K562 (cell line): ENCODE results near the gene SLC33A1. TPM values are rescaled to one million over a fixed set of nuclear protein-coding genes. Genes with fewer than 3 reads are reported as not detected.
A peak's percentile ranks its signal among the peaks of the same experiment; 100 is the strongest.
"Not testable (repeated sequence)": the region's sequence is repeated elsewhere in the genome, so short reads cannot be mapped to it uniquely, and the experiment has no call there.

Experiments
- ATAC-seq: fragments of 200-7000 bp; cut with Tn5 transposase; 3 replicates; pipeline ENCODE4 v1.9.1; 2020; ENCODE audit warnings: moderate library complexity
- BruUV-seq: library from RNA; stranded (reverse); fragments of 400-500 nt; replicated peaks from 2 replicates; lab custom pipeline; 2021; lab: Mats Ljungman, UMichigan
- CTCF ChIA-PET: fragments of 300-600 bp; formaldehyde crosslinking; extraction: SDS; loops from one replicate; lab custom pipeline; 2021; ENCODE audit warnings: low intra/inter-chr PET ratio; lab: Yijun Ruan, JAX
- POLR2A ChIA-PET: fragments of 300-600, 350-650 bp; sonication (Branson Sonifier 250); formaldehyde crosslinking; extraction: SDS; loops from one replicate; lab custom pipeline; 2021; ENCODE audit warnings: antibody characterized with exemption, inconsistent platforms; lab: Yijun Ruan, JAX
- DNase-seq, 4 experiments: peaks; one replicate each; pipeline versions ENCODE4 v3.0.0 to v3.0.0-alpha.2; 2011 to 2018; ENCODE audit warnings: low spot score in 3 of 4, mixed read lengths in 3 of 4; ENCODE audit errors: extremely low read depth in 1 of 4
- FAIRE-seq: peaks from 2 replicates; lab custom pipeline; 2011; peaks lifted over from hg19 to GRCh38; lab: Jason Lieb, UNC
- H2AFZ ChIP-seq: 2 replicates; pipeline ENCODE4 v1.6.0; 2011; ENCODE audit warnings: low read depth, low read length, control low read depth, inconsistent platforms
- H3K27ac ChIP-seq: fragments of 200-600 bp; 3 replicates; pipeline ENCODE4 v1.8.0; 2011; ENCODE audit warnings: low read depth, mild to moderate bottlenecking, control low read depth, inconsistent platforms, low read length, moderate library complexity, mixed read lengths; ENCODE audit errors: extremely low read depth
- H3K27me3 ChIP-seq, 2 experiments: fragments of 300-600 bp in 1 of 2; 2 replicates in 1 of 2; 3 replicates in 1 of 2; pipeline versions ENCODE4 v1.6.0 to v1.8.0; 2011; ENCODE audit warnings: inconsistent platforms in 2 of 2, low read length in 2 of 2, mild to moderate bottlenecking in 1 of 2, mixed read lengths in 1 of 2, moderate library complexity in 1 of 2; ENCODE audit not compliant: control insufficient read depth in 2 of 2, insufficient read depth in 2 of 2
- H3K36me3 ChIP-seq: fragments of 300-600 bp; 3 replicates; pipeline ENCODE4 v1.8.0; 2011; ENCODE audit warnings: mild to moderate bottlenecking, low read length, inconsistent platforms; ENCODE audit not compliant: control insufficient read depth, insufficient read depth
- H3K4me1 ChIP-seq, 2 experiments: fragments of 200-600 bp in 1 of 2; replicated peaks in 1 of 2; 2 replicates in 1 of 2; 3 replicates in 1 of 2; pipeline versions ENCODE4 v1.5.1 to v1.8.0; 2011; ENCODE audit warnings: inconsistent platforms in 2 of 2, low read length in 2 of 2, mild to moderate bottlenecking in 1 of 2, mixed read lengths in 1 of 2, moderate library complexity in 1 of 2; ENCODE audit not compliant: control insufficient read depth in 2 of 2, insufficient read depth in 2 of 2
- H3K4me2 ChIP-seq: 2 replicates; pipeline ENCODE4 v1.6.1; 2011; ENCODE audit warnings: low read length, control low read depth, inconsistent platforms, mixed read lengths; ENCODE audit not compliant: insufficient read depth
- H3K4me3 ChIP-seq: fragments of 200-600 bp; sonication (generic), shearing (Covaris generic); 2 replicates; pipeline ENCODE4 v1.5.1; 2016; ENCODE audit warnings: control low read depth, inconsistent platforms
- H3K79me2 ChIP-seq: fragments of 200-600 bp; 3 replicates; pipeline ENCODE4 v1.8.0; 2011; ENCODE audit warnings: low read length, inconsistent platforms; ENCODE audit not compliant: control insufficient read depth, insufficient read depth
- H3K9ac ChIP-seq, 2 experiments: 2 replicates each; pipeline versions ENCODE4 v1.6.0 to v1.6.1; 2011; ENCODE audit warnings: low read depth in 2 of 2, low read length in 2 of 2, control low read depth in 1 of 2, inconsistent platforms in 1 of 2, mild to moderate bottlenecking in 1 of 2, mixed read lengths in 1 of 2; ENCODE audit not compliant: insufficient read depth in 1 of 2
- H3K9me1 ChIP-seq: one replicate; pipeline ENCODE4 v1.6.0; 2011; ENCODE audit warnings: inconsistent platforms, mild to moderate bottlenecking, low read length, moderate library complexity; ENCODE audit not compliant: control insufficient read depth, insufficient read depth
- H3K9me3 ChIP-seq: replicated peaks from 2 replicates; pipeline ENCODE4 v1.5.1; 2011; ENCODE audit warnings: low read depth, low read length, inconsistent platforms; ENCODE audit not compliant: control insufficient read depth, insufficient read depth
- H4K20me1 ChIP-seq: replicated peaks from 2 replicates; pipeline ENCODE4 v1.6.1; 2011; ENCODE audit warnings: low read length, inconsistent platforms, mixed read lengths; ENCODE audit not compliant: control insufficient read depth, insufficient read depth
- BHLHE40 ChIP-seq: IDR thresholded peaks from 2 replicates; pipeline ENCODE4 v1.6.1; 2011; ENCODE audit warnings: low read length, improper control_type of control experiment
- CBX3 ChIP-seq, 2 experiments: IDR thresholded peaks; 1 replicate in 1 of 2; 2 replicates in 1 of 2; pipeline ENCODE4 v1.6.1; 2012; ENCODE audit warnings: inconsistent platforms in 2 of 2, low read length in 2 of 2, borderline replicate concordance in 1 of 2, control low read depth in 1 of 2
- CBX5 ChIP-seq: IDR thresholded peaks from 2 replicates; pipeline ENCODE4 v1.6.1; 2014; ENCODE audit warnings: low read depth, borderline replicate concordance
- EP300 ChIP-seq: IDR thresholded peaks from 2 replicates; pipeline ENCODE4 v1.6.1; 2012; ENCODE audit warnings: low read length, improper control_type of control experiment
- ESRRA ChIP-seq: fragments of 450-650 bp; IDR thresholded peaks from 2 replicates; pipeline ENCODE4 v1.6.1; 2014; ENCODE audit warnings: low read depth, mild to moderate bottlenecking, moderate library complexity, borderline replicate concordance
- GATA2 ChIP-seq: sonication (generic); formaldehyde crosslinking; IDR thresholded peaks from 2 replicates; pipeline ENCODE4 v1.4.0; 2020; ENCODE audit warnings: mild to moderate bottlenecking, missing genetic modification reagents
- HES1 ChIP-seq: fragments of 450-650 bp; IDR thresholded peaks from 2 replicates; pipeline ENCODE4 v1.6.1; 2016; ENCODE audit warnings: low read depth, mild to moderate bottlenecking, moderate library complexity
- KLF16 ChIP-seq: IDR thresholded peaks from 2 replicates; pipeline ENCODE4 v1.6.1; 2016; ENCODE audit warnings: antibody characterized with exemption
- MTA2 ChIP-seq: fragments of 450-650 bp; IDR thresholded peaks from 2 replicates; pipeline ENCODE4 v1.6.1; 2016; ENCODE audit warnings: low read depth
- MYC ChIP-seq, 2 experiments: fragments of 250-450 bp in 1 of 2; sonication (Bioruptor Pico) in 1 of 2; IDR thresholded peaks; 2 replicates each; pipeline versions ENCODE4 v1.5.1 to v1.6.1; 2012 to 2021; ENCODE audit warnings: low read depth in 2 of 2, borderline replicate concordance in 1 of 2, improper control_type of control experiment in 1 of 2, low read length in 1 of 2, mild to moderate bottlenecking in 1 of 2, moderate library complexity in 1 of 2
- NFE2 ChIP-seq: IDR thresholded peaks from 2 replicates; pipeline ENCODE4 v1.6.1; 2014; ENCODE audit warnings: antibody characterized with exemption, low read depth
- POLR2AphosphoS5 ChIP-seq: IDR thresholded peaks from 2 replicates; pipeline ENCODE4 v1.6.1; 2011; ENCODE audit warnings: mild to moderate bottlenecking, low read depth, low read length, moderate library complexity; ENCODE audit not compliant: control insufficient read depth, insufficient read depth
- RCOR1 ChIP-seq, 2 experiments: IDR thresholded peaks; 2 replicates each; pipeline ENCODE4 v1.6.1; 2012; ENCODE audit warnings: low read depth in 2 of 2, low read length in 2 of 2, borderline replicate concordance in 1 of 2, improper control_type of control experiment in 1 of 2
- SMARCA5 ChIP-seq: fragments of 450-650 bp; IDR thresholded peaks from 2 replicates; pipeline ENCODE4 v1.6.1; 2016
- SMARCE1 ChIP-seq: fragments of 450-650 bp; IDR thresholded peaks from 2 replicates; pipeline ENCODE4 v1.7.1; 2016; ENCODE audit warnings: mild to moderate bottlenecking
- STAT5A ChIP-seq: IDR thresholded peaks from 2 replicates; pipeline ENCODE4 v1.6.1; 2012; ENCODE audit warnings: low read length, inconsistent platforms, borderline replicate concordance
- TAL1 ChIP-seq: fragments of 450-650 bp; IDR thresholded peaks from 2 replicates; pipeline ENCODE4 v1.6.1; 2016; ENCODE audit warnings: mild to moderate bottlenecking
- YY1 ChIP-seq, 3 experiments: IDR thresholded peaks; 2 replicates each; pipeline ENCODE4 v1.6.1; 2011; ENCODE audit warnings: low read length in 2 of 3, mild to moderate bottlenecking in 2 of 3, moderate library complexity in 2 of 3, borderline replicate concordance in 1 of 3, control low read depth in 1 of 3, low read depth in 1 of 3; ENCODE audit not compliant: insufficient read depth in 3 of 3, insufficient replicate concordance in 2 of 3, control insufficient read depth in 1 of 3, insufficient read length in 1 of 3; ENCODE audit errors: extremely low read depth in 1 of 3
- ZBED1 ChIP-seq: IDR thresholded peaks from 2 replicates; pipeline ENCODE4 v1.6.1; 2014
- ZBTB7A ChIP-seq: IDR thresholded peaks from 2 replicates; pipeline ENCODE4 v1.6.1; 2011; ENCODE audit warnings: low read depth, mild to moderate bottlenecking, low read length, moderate library complexity, borderline replicate concordance; ENCODE audit not compliant: control insufficient read depth
- WGBS: fragments of 100-300 bp; shearing (Covaris generic); methylation state at CpG from one replicate; pipeline ENCODE4 v1.1.6; 2016; ENCODE audit warnings: low coverage, mixed read lengths; ENCODE audit not compliant: insufficient coverage; ENCODE audit errors: missing lambda C conversion rate; 5-methylcytosine and 5-hydroxymethylcytosine counted together
- in situ Hi-C: fragments of 300-500 bp; cut with MboI; formaldehyde crosslinking; loops from 4 replicates; pipeline ENCODE4 v1.15.0; 2018; ENCODE audit warnings: inconsistent platforms, mixed read lengths
- intact Hi-C: fragments of 100-400 bp; cut with micrococcal nuclease; formaldehyde crosslinking; loops from 2 replicates; pipeline ENCODE4 v1.14.2; 2022
- polyA plus RNA-seq, 8 experiments: library from polyadenylated mRNA; depleted of rRNA in 4 of 8; stranded (reverse) in 5 of 8; unstranded in 3 of 8; fragments of >200 nt; fragmentation: Nextera tagmentation in 2 of 8; fragmentation: Illumina TruSeq in 1 of 8; extraction: Ambion mirVana in 2 of 8; extraction: Trizol in 1 of 8; gene quantifications; 2 replicates each; pipeline versions ENCODE4 v1.2.1 to v1.2.3, GENCODE V29; 2011 to 2014; ENCODE audit warnings: inconsistent platforms in 1 of 8, missing spikeins in 1 of 8
- total RNA-seq, 7 experiments: library from RNA; depleted of rRNA in 6 of 7; stranded (reverse); fragments of >200 nt in 6 of 7; fragmentation: Illumina TruSeq in 2 of 7; extraction: Trizol in 2 of 7; gene quantifications; 2 replicates each; pipeline versions ENCODE4 v1.2.1 to v1.2.3, GENCODE V29; 2011 to 2021; ENCODE audit warnings: low replicate concordance in 1 of 7
- TF ChIP-seq, protein P1 (sequence below): sonication (generic); formaldehyde crosslinking; IDR thresholded peaks from 2 replicates; pipeline ENCODE4 v1.8.0; 2022; ENCODE audit warnings: missing genetic modification reagents, mild to moderate bottlenecking, moderate library complexity, borderline replicate concordance

The SLC33A1 gene
- total and polyA plus RNA-seq, 9 of the 15 experiments (the other 6 are each of a cell fraction or from before 2014, with no cell fraction given) = 6.2 to 26.8 (median 19.6) TPM

- POLR2A ChIA-PET = interaction anchor here (0.6 to 1.4 kb wide), 3 partner anchors 10 to 82 kb away, joined by 3 read pairs; no protein-coding TSS in a partner anchor
- TF ChIP-seq CBX5 (0 out of 2 replicates have a peak, but pooled peaks have one; percentile 29), HES1 (peak; percentile 83), GATA2 (CRISPR knock-in tag) (peak; percentile 52), ZBTB7A (peak; percentile 49; the same call in 1 of the 2 replicates), SMARCE1 (peak; percentile 90), KLF16 (peak; percentile 81), MYC (IDR thresholded peaks at IDR 0.05; ENCODE audit: low read depth, low read length) (0 out of 2 replicates have a peak, but pooled peaks have one; percentile 37), POLR2AphosphoS5 (peak; percentile 73; the same call in 1 of the 2 replicates), EP300 (peak; percentile 78; the same call in 1 of the 2 replicates), RCOR1 (IDR thresholded peaks at IDR 0.05; ENCODE audit: borderline replicate concordance in 1 of 2, low read depth in 2 of 2, low read length in 2 of 2) (peak in 1 of 2 experiments; percentile 80; a peak in 2 of 4 replicates), BHLHE40 (peak; percentile 82), CBX3 (IDR thresholded peaks at IDR 0.05; ENCODE audit: borderline replicate concordance in 1 of 2, low read length in 2 of 2) (peak in 1 of 2 experiments; percentile 34; a peak in 1 of 3 replicates), ESRRA (peak; percentile 61; the same call in 1 of the 2 replicates), SMARCA5 (peak; percentile 39; the same call in 1 of the 2 replicates), YY1 (IDR thresholded peaks at IDR 0.05; ENCODE audit: borderline replicate concordance in 1 of 3, control insufficient read depth in 1 of 3, extremely low read depth in 1 of 3, insufficient read depth in 3 of 3, insufficient read length in 1 of 3, insufficient replicate concordance in 2 of 3, low read depth in 1 of 3, low read length in 2 of 3) (peak in 1 of 3 experiments; percentile 57), ZBED1 (peak; percentile 43; the same call in 1 of the 2 replicates), NFE2 (0 out of 2 replicates have a peak, but pooled peaks have one; percentile 29), STAT5A (peak; percentile 62; the same call in 1 of the 2 replicates), TAL1 (peak; percentile 59; the same call in 1 of the 2 replicates), MTA2 (peak; percentile 42; the same call in 1 of the 2 replicates)
- not testable (repeated sequence) for TF ChIP-seq MYC (CRISPR knock-in tag; IDR thresholded peaks at IDR 0.05; ENCODE audit: borderline replicate concordance, low read depth)
- TF ChIP-seq, protein P1, sequence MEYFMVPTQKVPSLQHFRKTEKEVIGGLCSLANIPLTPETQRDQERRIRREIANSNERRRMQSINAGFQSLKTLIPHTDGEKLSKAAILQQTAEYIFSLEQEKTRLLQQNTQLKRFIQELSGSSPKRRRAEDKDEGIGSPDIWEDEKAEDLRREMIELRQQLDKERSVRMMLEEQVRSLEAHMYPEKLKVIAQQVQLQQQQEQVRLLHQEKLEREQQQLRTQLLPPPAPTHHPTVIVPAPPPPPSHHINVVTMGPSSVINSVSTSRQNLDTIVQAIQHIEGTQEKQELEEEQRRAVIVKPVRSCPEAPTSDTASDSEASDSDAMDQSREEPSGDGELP (CRISPR knock-in tag) = peak; percentile 51; the same call in 1 of the 2 replicates
Observed at GRCh38 chr3:155828490-155829098, 25.6 kb downstream of the SLC33A1 start.

More at GRCh38 chr3:155828490-155829098, 25.6 kb downstream of the SLC33A1 start:
- DNase-seq (peak; percentile 19 to 92 (median 33)), ATAC-seq (peak; percentile 98), FAIRE-seq (peak; percentile 93)
- 24% methylated on average over 12 of the region's 13 CpGs for WGBS
- H4K20me1 ChIP-seq, in situ Hi-C loops, CTCF ChIA-PET, H3K4me1 ChIP-seq, H3K4me3 ChIP-seq, H3K9me1 ChIP-seq, H3K79me2 ChIP-seq, BruUV-seq, H3K9me3 ChIP-seq, H3K27me3 ChIP-seq: not testable (repeated sequence)
- H3K4me2 ChIP-seq = peak overlapping the region; percentile 44
- H2AFZ ChIP-seq = peak overlapping the region; percentile 53
- H3K9ac ChIP-seq = peak overlapping the region in 1 of 2 experiments; percentile 49; a peak in 2 of 4 replicates
- intact Hi-C loops = loop anchor here (1.0 to 2.0 kb wide), 2 partner anchors 22 to 25 kb away; partner anchors contain the start of gene C3orf33
- H3K36me3 ChIP-seq = peaks cover 36% of the 10 kb centered on the region
- H3K27ac ChIP-seq = peak overlapping the region; percentile 65
